AG04449 (cell line): ENCODE results near the gene MYOZ3.

Experiments
- CTCF ChIA-PET: fragments of 350-600 bp; formaldehyde crosslinking; extraction: SDS; loops from one replicate; lab custom pipeline; 2021; ENCODE audit warnings: antibody characterized with exemption; lab: Yijun Ruan, JAX
- POLR2A ChIA-PET: fragments of 400-600, 350-600 bp; formaldehyde crosslinking; extraction: SDS; loops from one replicate; lab custom pipeline; 2020; ENCODE audit warnings: antibody characterized with exemption, inconsistent platforms; lab: Yijun Ruan, JAX
- DNase-seq: peaks from one replicate; pipeline ENCODE4 v3.0.0-alpha.2; 2010; ENCODE audit warnings: low read depth, low spot score
- H3K4me3 ChIP-seq: 2 replicates; pipeline ENCODE4 v1.5.1; 2011; ENCODE audit warnings: low read depth, mild to moderate bottlenecking, control low read depth, low read length
- TF ChIP-seq, protein P1 (sequence below): IDR thresholded peaks from one replicate; pipeline ENCODE4 v1.5.1; 2011; ENCODE audit warnings: mild to moderate bottlenecking, moderate library complexity, low read length, control low read depth, inconsistent platforms; ENCODE audit not compliant: insufficient read depth; ENCODE audit errors: missing control alignments

Gene MYOZ3

DNA sequence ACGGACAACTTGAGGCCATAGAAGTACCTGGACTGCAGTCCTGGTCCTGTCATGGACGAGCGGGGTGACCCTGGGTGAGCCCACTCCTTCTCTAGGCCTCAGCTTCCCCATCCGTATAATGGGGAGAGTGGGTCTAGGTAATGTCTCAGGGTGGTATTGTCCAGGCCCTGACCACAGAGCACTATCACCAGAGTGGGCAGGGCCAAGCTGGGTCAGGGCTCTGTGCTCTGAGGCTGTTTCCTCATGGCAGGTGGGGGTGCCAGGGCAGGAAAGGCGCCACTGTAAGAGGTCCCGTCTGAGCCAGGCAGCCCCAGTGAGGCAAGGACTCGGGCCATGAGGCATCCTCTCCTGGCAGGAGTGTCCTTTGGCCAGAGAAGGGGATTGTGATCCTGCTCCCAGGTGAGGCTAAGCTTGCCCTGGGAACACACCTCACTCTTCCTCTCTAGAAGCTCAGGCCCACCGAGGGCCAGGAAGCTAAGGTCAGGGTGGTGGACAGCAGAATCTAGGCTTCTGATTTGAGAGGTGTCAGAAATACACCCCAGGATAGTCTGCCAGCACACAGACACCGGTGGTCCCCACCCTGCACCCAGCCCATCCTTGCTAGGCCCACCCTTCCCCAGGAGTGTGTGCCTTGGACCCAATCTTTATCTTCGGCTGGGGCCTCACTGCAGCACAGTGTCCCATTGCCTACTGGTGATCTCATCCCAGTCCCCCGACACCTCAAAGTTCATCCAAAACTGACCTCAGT is 1.5 kb upstream of the MYOZ3 start:
- CTCF ChIA-PET: interaction anchor here (0.6 to 18.8 kb wide), 8 partner anchors 8 to 201 kb away, joined by 3 to 366 read pairs (median 4); partner anchors contain the start of gene RBM22
- TF ChIP-seq, protein P1, sequence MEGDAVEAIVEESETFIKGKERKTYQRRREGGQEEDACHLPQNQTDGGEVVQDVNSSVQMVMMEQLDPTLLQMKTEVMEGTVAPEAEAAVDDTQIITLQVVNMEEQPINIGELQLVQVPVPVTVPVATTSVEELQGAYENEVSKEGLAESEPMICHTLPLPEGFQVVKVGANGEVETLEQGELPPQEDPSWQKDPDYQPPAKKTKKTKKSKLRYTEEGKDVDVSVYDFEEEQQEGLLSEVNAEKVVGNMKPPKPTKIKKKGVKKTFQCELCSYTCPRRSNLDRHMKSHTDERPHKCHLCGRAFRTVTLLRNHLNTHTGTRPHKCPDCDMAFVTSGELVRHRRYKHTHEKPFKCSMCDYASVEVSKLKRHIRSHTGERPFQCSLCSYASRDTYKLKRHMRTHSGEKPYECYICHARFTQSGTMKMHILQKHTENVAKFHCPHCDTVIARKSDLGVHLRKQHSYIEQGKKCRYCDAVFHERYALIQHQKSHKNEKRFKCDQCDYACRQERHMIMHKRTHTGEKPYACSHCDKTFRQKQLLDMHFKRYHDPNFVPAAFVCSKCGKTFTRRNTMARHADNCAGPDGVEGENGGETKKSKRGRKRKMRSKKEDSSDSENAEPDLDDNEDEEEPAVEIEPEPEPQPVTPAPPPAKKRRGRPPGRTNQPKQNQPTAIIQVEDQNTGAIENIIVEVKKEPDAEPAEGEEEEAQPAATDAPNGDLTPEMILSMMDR: no peak
- no peak overlapping the region for H3K4me3 ChIP-seq
- POLR2A ChIA-PET: interaction anchor here (0.5 to 1.1 kb wide), 4 partner anchors 15 to 184 kb away, joined by 3 to 4 read pairs (median 3); partner anchors contain the start of gene RBM22
- DNase-seq: no peak

DNA sequence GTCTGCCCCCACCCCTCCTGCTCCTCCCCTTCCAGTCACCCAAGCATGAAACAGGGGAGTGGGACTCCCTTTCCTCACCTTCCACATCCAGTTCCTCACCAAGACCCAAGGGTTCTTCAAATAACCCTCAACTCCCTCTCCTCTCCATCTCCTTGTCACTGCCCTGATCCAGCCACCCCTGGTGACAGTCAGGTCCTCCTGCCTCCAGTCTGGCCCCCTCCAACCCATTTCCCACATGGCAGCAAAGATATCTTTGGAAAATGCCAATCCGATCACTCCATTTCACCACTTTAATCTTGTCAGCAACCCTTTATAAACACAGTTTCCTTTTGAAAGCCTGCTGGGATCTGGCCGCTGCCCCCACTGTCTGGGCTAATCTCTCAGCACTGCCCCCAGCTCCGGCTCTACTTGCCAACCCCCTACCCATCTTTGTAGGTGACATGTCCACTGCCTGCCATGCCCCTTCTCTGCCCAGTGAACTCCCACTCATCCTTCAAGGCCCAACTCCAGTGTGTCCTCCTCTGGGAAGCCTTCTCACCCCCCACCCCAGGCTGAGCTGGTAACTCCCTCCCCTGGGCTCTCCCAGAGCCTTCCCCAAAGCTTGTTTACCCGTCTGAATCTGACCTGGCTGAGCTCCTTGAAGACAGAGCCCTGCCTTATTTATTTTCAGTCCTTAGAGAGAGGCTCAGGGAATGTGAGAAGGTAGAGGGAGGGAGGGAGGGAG is 781 bp upstream of the MYOZ3 start:
- no peak overlapping the region for H3K4me3 ChIP-seq
- no peak for DNase-seq
- TF ChIP-seq, protein P1: no peak
- ChIA-PET POLR2A (interaction anchor here (0.5 to 1.1 kb wide), 2 partner anchors 40 to 101 kb away, joined by 3 to 4 read pairs; partner anchors contain the start of gene RBM22), CTCF (interaction anchor here (0.6 to 18.8 kb wide), 6 partner anchors 8 to 98 kb away, joined by 3 to 366 read pairs (median 4); no protein-coding TSS in a partner anchor)

DNA sequence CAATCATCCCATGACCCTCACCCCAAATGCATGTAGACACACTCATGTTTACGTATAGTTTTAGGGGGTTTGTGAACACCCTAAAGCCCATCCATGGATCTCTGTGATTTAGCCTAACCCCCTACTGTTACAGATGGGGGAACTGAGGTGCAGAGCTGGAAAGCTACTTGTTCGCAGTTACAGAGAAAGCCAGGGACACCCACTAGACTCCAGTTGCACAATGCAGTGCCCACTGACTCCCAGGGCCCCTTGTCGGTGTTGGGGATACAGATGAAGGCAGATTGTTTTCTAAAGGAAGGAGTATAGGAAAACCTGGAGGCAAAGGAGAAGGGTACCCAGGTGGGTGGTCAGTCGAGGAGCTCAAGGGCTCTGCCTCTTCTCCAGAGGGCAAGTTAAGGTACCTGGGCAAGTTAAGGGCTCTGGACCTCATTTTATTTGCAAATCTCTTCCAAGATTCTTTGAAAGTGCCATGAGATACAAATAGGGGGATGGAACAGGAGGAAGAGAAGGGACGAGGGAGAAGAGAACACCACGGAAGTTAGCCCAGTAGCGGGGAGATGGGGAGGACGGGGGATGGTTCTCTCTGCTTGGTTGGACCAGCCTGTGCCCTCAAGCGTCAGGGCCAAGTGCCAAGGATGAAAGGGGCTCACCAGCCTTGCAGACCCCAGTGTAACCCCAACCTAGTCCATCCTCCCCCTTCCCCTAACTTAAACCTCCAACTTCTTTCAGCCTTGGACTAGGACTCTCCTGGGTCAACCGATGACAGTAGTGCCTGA is 958 bp downstream of the MYOZ3 start:
- POLR2A ChIA-PET: no interaction called here

DNA sequence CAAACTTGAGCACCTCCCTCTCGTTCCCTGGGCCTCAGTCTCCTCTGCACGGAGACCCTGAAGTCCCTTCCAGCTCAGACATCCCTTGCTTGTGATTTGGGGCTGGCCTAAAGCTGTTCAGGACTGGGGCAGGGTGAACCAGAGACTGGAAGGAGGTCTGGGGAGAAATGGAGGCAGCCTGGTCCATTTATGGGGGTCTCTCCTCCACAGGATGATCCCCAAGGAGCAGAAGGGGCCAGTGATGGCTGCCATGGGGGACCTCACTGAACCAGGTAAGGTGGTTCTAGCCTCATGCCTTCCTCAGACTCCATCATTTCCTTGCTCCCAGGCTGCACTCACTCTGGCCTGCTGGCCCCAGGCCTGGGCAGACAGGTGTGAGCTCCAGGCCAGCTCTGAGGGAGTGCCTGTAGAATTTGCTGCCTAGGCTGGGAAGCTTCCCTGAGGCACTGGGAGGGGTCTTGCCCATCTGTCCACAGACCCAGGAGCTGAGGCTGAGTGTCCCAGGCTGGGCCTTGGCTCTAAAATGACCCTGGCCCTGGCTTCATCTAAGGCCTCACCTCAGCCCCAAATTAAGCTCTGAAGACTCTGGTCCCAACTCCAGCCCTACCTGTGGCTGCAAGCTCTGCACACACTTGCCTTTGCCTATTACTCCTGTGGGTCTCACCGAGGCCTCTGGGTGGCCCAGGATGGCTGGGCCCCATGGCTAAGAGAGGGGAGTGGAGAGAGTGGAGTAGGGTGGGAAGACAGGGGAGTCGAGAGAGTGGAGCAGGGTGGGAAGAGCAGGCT is 1.9 kb downstream of the MYOZ3 start:
- no peak overlapping the region for H3K4me3 ChIP-seq
- TF ChIP-seq, protein P1: no peak
- no peak for DNase-seq
- ChIA-PET POLR2A (no interaction called here), CTCF (interaction anchor here (0.8 to 18.8 kb wide), 6 partner anchors 8 to 100 kb away, joined by 3 to 366 read pairs (median 4); no protein-coding TSS in a partner anchor)

More for the DNA sequence above, 958 bp downstream of the MYOZ3 start:
- CTCF ChIA-PET: interaction anchor here (0.9 to 18.8 kb wide), 7 partner anchors 9 to 204 kb away, joined by 3 to 366 read pairs (median 5); partner anchors contain the start of gene RBM22
- TF ChIP-seq, protein P1: no peak
- H3K4me3 ChIP-seq: no peak overlapping the region
- no peak for DNase-seq

DNA sequence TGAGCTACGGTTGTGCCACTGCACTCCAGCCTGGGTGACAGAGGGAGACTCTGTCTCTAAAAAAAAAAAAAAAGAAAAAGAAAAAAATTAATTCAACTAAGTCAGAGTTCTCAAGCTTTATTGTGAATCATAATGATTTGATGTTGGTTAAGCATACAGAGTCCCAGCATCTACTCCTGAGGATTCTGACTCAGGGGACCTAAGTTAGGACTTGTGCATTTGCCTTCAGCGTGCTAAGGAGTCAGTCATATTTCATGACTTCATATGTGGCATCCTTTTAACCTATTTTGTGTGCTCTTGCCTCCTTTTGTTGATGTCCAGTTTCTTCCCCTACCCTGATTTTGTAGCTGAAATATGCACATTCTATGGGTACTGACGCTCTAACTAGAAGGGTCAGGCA is 2.9 kb downstream of the MYOZ3 start:
- TF ChIP-seq, protein P1: no peak
- no peak for DNase-seq
- CTCF ChIA-PET: interaction anchor here (1.0 to 18.8 kb wide), 5 partner anchors 8 to 101 kb away, joined by 4 to 366 read pairs (median 5); no protein-coding TSS in a partner anchor
- POLR2A ChIA-PET: no interaction called here
- no peak overlapping the region for H3K4me3 ChIP-seq
